Heart left ventricle (tissue), 13 donors: ENCODE data around the gene GAS7.

Experiments used
- POLR2A ChIP-seq, 2 donors: fragments of 450-650 bp; IDR thresholded peaks; one replicate each; pipeline ENCODE4 v1.6.1; 2017; ENCODE audit warnings: antibody characterized with exemption in 2 of 2, mild to moderate bottlenecking in 2 of 2, moderate library complexity in 2 of 2
- TF ChIP-seq, protein P1 (sequence below), 12 donors: fragments of 200-600 bp; sonication (generic) in 4 of 12; IDR thresholded peaks; one replicate each; pipeline versions ENCODE4 v1.5.0 to v1.8.0; 2018 to 2022; ENCODE audit warnings: antibody characterized with exemption in 12 of 12, mild to moderate bottlenecking in 5 of 12
- donor health status: ischemic (EF 13 %, LVEDD 7.1; RV severe dilation, severe dysfunction).
- donor health status: DM: no; HTN: yes; CAD: no.
- donor health status: DM: no; HTN: no; CAD: no.
- donor health status: ischemic (EF 25% LVEDD 6.9; RV normal size, moderate dysfunction).
- donor health status: ischemic (EF 25% LVEDD 5.7; RV mildly dilated, moderate dysfunction).
- donor health status: ischemic (EF 35%, LVEDD 5.7; RV mildly dilated, moderate dysfunction).
- donor health status: nonischemic (EF 11% LVEDD 7.7; RV severe dilation, severe dysfunction).
- donor health status: DM: yes; HTN: yes; CAD: no.
- donor health status: PGD.
- donor health status: ischemic (EF 29% LVEDD 5.4; RV normal size, mild dysfunction).
- donor health status: nonischemic (EF 23%, LVEDD 6.1; RV moderate dilation, normal function).

GRCh38 chr17:9981344-9981915 is 217.0 kb downstream of the GAS7 start:
- no peak for TF ChIP-seq POLR2A (IDR thresholded peaks at IDR 0.05)
- TF ChIP-seq, protein P1, sequence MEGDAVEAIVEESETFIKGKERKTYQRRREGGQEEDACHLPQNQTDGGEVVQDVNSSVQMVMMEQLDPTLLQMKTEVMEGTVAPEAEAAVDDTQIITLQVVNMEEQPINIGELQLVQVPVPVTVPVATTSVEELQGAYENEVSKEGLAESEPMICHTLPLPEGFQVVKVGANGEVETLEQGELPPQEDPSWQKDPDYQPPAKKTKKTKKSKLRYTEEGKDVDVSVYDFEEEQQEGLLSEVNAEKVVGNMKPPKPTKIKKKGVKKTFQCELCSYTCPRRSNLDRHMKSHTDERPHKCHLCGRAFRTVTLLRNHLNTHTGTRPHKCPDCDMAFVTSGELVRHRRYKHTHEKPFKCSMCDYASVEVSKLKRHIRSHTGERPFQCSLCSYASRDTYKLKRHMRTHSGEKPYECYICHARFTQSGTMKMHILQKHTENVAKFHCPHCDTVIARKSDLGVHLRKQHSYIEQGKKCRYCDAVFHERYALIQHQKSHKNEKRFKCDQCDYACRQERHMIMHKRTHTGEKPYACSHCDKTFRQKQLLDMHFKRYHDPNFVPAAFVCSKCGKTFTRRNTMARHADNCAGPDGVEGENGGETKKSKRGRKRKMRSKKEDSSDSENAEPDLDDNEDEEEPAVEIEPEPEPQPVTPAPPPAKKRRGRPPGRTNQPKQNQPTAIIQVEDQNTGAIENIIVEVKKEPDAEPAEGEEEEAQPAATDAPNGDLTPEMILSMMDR (IDR thresholded peaks at IDR 0.05) = no peak
